ENCODE data around the gene BNC2.
"Not testable (repeated sequence)": the region's sequence is repeated elsewhere in the genome, so short reads cannot be mapped to it uniquely, and the experiment has no call there.

BNC2 gene

DNA sequence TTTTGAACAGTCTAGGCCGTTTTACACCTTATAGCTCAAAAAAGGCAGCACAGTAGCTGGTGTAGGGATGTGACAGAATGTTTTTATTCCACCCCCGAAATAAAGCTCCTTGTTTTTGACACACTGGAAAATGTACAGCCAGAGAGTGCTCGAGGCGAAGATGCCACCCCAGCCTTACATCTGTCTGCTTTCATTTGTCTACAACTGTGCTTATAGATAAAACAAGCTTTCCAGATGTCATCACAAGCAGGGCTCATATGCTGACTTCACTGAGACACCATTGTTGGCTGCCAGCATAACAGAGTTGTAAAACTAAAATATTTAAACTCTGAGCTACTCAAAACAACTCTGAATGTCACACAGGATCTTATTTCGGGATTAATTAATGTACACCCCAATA is 386.3 kb downstream of the BNC2 start:
- no peak for DNase-seq

GRCh38 chr9:16482764-16483163 is 387.7 kb downstream of the BNC2 start:
- DNase-seq: no peak

- DNase-seq: not testable (repeated sequence)
Measured at GRCh38 chr9:16480584-16480983, 389.9 kb downstream of the BNC2 start.

- no peak for DNase-seq
Measured at GRCh38 chr9:16475996-16476395, 394.5 kb downstream of the BNC2 start.

GRCh38 chr9:16475257-16475656 is 395.2 kb downstream of the BNC2 start:
- no peak for DNase-seq

- DNase-seq: no peak
Measured at GRCh38 chr9:16469184-16469583, 401.3 kb downstream of the BNC2 start.

DNA sequence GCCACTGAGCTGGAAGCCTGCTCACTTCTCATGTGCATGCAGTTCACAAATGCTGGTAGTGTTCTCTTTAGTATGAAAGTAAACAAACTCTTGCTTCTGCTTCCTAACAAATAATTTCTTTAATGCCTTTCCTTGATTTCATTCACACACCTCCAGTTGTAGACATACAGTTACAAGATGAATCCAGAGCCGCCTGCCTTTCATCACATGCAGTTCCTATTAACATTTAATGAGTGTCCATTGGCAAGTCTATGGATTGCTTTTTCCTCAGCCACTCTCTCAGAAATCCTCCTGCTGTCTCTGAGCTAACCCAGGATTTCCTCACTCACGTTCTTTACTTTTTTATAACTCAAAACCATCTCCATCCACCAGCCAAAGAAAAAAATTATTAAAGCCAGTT is 408.6 kb downstream of the BNC2 start:
- DNase-seq: no peak

DNA sequence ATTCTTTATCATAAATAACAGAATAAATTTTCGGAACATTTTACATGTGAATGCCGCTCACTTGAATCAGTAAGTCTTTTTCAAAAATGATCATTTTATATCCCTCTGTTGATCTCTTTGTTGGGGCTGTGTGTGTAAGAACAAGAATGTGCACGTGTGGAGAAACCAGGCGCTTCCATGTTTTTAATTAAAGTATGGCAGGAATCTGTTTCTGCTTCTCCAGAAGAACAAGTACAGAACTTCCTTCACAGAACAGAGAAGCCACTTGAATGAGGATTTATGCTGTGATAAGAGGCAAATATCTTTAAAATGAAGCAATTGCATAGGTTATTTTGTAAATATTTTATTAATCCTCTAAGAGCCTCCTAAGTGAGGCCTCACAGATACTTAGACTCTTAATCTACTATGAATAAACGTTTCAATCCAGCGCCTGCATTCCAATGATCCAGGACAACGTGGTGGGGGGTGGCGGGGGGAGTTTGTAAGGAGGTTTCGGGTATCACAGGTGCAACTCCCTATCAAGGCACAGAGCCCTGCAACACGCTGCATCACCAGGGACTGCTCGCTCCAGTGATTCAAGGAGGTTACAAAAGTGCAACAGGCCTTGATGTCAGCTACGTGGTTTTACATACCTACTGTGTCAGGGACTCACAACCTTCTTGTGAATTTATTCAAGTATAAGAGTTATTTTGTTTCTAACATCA is 409.2 kb downstream of the BNC2 start:
- no peak for DNase-seq

DNA sequence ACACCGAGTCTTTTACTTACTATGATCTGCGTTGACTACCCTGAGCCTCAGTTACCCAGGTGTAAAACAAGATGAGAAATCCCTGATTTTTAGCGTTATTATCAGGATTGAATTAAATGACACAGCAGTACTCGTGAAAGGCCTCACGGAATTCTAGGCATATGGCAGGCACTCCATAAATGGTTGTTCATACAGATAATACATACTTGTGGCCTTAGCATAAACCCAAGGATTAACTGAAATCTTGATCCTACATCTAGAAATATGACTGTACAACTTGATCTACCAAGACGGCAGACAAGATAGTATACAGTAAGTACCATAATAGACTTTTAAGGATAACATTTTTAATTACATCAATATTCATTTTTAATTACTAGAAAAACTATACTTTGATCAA is 409.8 kb downstream of the BNC2 start:
- DNase-seq: no peak

DNA sequence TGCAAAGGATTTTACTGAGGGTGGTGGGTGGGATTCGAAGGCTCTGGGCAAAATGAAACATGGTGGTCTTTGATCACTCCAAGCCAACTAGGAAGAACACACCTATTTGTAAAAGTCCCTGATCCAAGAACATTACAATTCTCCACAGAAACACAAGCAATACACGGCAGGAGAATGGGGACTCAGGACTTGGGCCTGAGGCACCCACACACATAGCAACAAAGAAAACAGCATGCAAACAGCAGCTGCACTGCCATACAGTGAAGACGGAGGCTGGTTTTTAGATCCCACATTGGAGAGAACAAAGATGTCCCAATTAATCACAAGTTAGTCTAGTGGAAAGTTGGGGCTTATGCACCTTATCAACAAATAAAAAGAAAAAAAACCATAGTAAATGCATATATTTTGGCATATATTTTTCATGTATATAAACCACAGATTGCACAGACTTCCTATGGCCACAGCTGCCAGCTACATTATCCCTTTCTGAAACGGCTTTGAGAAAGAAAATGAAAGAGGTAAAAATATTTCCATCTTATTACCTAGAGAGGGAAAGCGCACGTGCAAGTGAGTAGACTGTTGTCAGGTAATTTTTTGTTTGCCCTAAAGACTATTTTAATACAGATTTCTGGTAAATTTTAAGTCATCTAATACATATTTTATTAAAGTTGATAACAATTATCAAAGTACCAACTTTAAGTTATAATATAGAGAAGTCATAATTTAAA is 410.9 kb downstream of the BNC2 start:
- DNase-seq: no peak

DNA sequence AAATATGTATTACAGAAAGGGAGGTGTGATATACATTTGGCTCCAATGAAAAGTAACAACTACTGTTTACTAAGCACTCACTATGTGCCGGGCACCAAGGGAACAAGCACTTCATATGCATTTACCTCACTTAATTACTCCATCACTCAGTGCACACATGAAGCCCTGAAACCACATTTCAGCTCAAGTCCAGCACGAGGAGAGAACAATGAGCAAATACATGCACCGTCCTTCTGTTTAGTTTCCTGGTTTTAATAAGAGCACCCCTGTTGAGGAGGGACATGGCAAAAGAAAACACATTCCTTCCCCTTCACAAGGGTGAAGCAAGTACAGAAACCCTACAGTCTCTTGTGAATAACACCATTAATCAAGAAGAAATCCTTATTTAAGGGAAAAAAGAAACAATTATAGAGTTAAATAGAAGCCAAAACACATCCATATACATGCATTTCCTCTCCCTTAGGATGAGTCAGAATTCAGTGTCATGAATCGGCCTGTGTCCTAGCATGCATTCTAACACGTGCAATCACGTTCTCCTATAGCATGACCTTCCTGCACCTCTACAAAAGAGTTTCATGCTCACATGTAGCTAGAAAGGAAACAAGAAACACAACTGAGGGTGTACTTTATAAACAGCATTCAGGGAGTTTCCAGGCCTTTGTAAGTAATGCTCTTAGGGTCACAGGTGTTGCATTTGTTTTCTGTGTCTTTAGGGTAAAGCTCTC is 411.6 kb downstream of the BNC2 start:
- no peak for DNase-seq

DNA sequence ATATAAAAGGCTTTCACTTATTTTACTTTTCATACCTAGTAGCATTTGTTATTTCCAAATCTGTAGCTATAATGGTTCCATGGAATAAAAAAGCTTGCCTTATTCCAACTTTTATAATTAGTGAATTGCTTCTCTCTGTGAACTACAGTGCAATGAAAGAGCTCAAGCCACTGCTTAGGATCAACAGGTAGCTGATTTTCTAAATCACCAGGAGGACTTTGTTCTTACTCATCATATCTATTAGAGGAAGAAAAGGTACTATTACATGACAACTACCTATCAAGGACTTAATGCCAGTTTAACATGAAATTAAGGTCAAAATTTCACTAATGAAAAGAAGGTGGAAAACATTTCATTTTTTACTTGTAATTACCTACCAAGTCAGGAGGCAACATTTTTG is 414.6 kb downstream of the BNC2 start:
- DNase-seq: no peak

DNA sequence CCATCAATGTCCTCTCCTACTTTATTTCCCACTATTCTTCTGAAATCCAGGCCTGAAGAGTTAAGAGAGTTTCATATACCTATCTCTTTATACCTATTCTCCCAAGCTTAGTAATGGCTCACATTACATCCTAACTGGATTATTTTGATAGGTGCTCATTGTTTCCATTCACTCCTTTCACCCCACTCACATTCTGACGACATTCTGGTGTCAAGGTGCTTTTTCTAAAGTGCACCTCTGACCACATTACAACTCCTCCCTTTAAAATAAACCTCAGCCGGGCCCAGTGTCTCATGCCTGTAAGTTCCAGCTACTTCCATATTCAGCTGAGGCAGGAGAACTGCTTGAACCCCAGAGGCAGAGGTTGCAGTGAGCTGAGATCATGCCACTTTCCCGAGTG is 417.1 kb downstream of the BNC2 start:
- DNase-seq: no peak

- DNase-seq: no peak
Measured at GRCh38 chr9:16450578-16450977, 419.9 kb downstream of the BNC2 start.

GRCh38 chr9:16450043-16450442 is 420.4 kb downstream of the BNC2 start:
- no peak for DNase-seq

- DNase-seq: no peak
Measured at GRCh38 chr9:16449076-16449730, 421.3 kb downstream of the BNC2 start.

GRCh38 chr9:16447946-16448345 is 422.5 kb downstream of the BNC2 start:
- DNase-seq: no peak

- no peak for DNase-seq
Measured at GRCh38 chr9:16446636-16447035, 423.8 kb downstream of the BNC2 start.

GRCh38 chr9:16445141-16445920 is 425.1 kb downstream of the BNC2 start:
- no peak for DNase-seq

DNA sequence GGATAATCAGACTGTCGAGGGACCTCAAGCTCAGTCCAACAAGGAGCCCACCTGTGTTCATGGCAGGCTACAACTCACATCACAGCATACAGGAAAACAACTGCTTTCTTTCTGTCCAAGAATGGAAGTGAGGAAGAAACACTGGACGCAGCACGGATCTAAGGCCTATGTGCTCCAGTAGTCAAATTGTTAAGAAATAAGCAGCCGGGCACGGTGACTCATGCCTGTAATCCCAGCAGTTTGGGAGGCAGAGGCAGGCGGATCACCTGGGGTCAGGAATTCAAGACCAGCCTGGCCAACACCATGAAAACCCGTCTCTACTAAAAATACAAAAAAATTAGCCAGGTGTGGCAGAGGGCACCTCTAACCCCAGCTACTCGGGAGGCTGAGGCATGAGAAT is 427.8 kb downstream of the BNC2 start:
- no peak for DNase-seq

- no peak for DNase-seq
Measured at GRCh38 chr9:16441791-16442190, 428.7 kb downstream of the BNC2 start.

- DNase-seq: not testable (repeated sequence)
Measured at GRCh38 chr9:16438831-16439230, 431.6 kb downstream of the BNC2 start.

DNA sequence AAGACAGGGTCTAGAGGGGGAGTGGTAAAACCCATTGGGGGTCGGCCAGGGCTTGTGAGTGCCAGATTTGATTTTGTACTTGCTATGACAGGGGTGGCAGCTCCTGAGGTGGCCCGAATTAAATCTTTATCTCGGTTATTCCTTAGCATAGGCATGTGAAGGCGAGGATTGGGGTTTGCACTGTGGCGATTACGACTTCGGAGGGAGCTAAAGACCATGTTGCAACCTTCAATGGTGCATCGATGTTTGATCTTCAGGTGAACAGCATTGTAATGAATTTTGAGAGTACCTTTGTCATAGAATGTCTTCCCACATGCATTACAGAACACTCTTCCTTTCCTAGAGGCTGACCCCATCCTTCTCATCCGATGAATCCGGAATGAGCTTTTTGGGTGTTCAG is 433.9 kb downstream of the BNC2 start:
- no peak for DNase-seq

Measured in cortex of kidney (tissue), 1 donor.